GM12878 (cell line): ENCODE results near the gene MPHOSPH8.

Experiments
- CTCF ChIP-seq, 3 experiments: IDR thresholded peaks in 2 of 3; conservative IDR thresholded peaks in 1 of 3; 2 replicates each; pipeline ENCODE4 v1.5.1; 2011; ENCODE audit warnings: low read depth in 3 of 3, low read length in 3 of 3, mild to moderate bottlenecking in 3 of 3, control low read depth in 2 of 3, moderate library complexity in 2 of 3, inconsistent platforms in 1 of 3, mixed read lengths in 1 of 3; ENCODE audit not compliant: control insufficient read depth in 2 of 3, insufficient read depth in 1 of 3; ENCODE audit errors: extremely low read depth in 1 of 3
- EP300 ChIP-seq, 2 experiments: fragments of 150-350 bp in 1 of 2; IDR thresholded peaks; 2 replicates each; pipeline ENCODE4 v1.6.1; 2011 to 2012; ENCODE audit warnings: low read depth in 2 of 2, low read length in 2 of 2, borderline replicate concordance in 1 of 2, improper control_type of control experiment in 1 of 2, inconsistent platforms in 1 of 2; ENCODE audit not compliant: control insufficient read depth in 1 of 2
- EZH2 ChIP-seq: IDR thresholded peaks from 2 replicates; pipeline ENCODE4 v1.6.1; 2012; ENCODE audit warnings: low read depth, mild to moderate bottlenecking, control low read depth, inconsistent platforms, low read length, borderline replicate concordance; ENCODE audit not compliant: control insufficient read depth
- RAD21 ChIP-seq: IDR thresholded peaks from 2 replicates; pipeline ENCODE4 v1.6.1; 2011; ENCODE audit warnings: mild to moderate bottlenecking, low read depth, low read length, moderate library complexity; ENCODE audit not compliant: insufficient read depth
- ZNF384 ChIP-seq: IDR thresholded peaks from 2 replicates; pipeline ENCODE4 v1.6.1; 2012; ENCODE audit warnings: low read depth, mild to moderate bottlenecking, low read length, improper control_type of control experiment, borderline replicate concordance

GRCh38 chr13:19650742-19651141, 17.3 kb downstream of the MPHOSPH8 start:
- no peak for TF ChIP-seq EZH2
- no peak for TF ChIP-seq EP300 (IDR thresholded peaks at IDR 0.05; ENCODE audit: borderline replicate concordance in 1 of 2, control insufficient read depth in 1 of 2, low read depth in 2 of 2, low read length in 2 of 2)
- no peak for TF ChIP-seq ZNF384
- TF ChIP-seq CTCF (IDR thresholded peaks at IDR 0.05 in 2 of 3, conservative IDR thresholded peaks at IDR 0.05 in 1 of 3; ENCODE audit: control insufficient read depth in 2 of 3, extremely low read depth in 1 of 3, insufficient read depth in 1 of 3, low read depth in 3 of 3, low read length in 3 of 3), result no peak
- TF ChIP-seq RAD21, result no peak
